ENCODE measurements around the gene FAM20C. TPM values are rescaled to one million over a fixed set of nuclear protein-coding genes. Genes with fewer than 3 reads are reported as not detected.

Gene FAM20C
- total and polyA plus RNA-seq, 2 of the 8 experiments (the other 6 are each of a cell fraction or from before 2014, with no cell fraction given) = 9.5 to 34.8 TPM

GRCh38 chr7:262251-262572 is 69.8 kb downstream of the FAM20C start (continued):
- TF ChIP-seq, protein P1, sequence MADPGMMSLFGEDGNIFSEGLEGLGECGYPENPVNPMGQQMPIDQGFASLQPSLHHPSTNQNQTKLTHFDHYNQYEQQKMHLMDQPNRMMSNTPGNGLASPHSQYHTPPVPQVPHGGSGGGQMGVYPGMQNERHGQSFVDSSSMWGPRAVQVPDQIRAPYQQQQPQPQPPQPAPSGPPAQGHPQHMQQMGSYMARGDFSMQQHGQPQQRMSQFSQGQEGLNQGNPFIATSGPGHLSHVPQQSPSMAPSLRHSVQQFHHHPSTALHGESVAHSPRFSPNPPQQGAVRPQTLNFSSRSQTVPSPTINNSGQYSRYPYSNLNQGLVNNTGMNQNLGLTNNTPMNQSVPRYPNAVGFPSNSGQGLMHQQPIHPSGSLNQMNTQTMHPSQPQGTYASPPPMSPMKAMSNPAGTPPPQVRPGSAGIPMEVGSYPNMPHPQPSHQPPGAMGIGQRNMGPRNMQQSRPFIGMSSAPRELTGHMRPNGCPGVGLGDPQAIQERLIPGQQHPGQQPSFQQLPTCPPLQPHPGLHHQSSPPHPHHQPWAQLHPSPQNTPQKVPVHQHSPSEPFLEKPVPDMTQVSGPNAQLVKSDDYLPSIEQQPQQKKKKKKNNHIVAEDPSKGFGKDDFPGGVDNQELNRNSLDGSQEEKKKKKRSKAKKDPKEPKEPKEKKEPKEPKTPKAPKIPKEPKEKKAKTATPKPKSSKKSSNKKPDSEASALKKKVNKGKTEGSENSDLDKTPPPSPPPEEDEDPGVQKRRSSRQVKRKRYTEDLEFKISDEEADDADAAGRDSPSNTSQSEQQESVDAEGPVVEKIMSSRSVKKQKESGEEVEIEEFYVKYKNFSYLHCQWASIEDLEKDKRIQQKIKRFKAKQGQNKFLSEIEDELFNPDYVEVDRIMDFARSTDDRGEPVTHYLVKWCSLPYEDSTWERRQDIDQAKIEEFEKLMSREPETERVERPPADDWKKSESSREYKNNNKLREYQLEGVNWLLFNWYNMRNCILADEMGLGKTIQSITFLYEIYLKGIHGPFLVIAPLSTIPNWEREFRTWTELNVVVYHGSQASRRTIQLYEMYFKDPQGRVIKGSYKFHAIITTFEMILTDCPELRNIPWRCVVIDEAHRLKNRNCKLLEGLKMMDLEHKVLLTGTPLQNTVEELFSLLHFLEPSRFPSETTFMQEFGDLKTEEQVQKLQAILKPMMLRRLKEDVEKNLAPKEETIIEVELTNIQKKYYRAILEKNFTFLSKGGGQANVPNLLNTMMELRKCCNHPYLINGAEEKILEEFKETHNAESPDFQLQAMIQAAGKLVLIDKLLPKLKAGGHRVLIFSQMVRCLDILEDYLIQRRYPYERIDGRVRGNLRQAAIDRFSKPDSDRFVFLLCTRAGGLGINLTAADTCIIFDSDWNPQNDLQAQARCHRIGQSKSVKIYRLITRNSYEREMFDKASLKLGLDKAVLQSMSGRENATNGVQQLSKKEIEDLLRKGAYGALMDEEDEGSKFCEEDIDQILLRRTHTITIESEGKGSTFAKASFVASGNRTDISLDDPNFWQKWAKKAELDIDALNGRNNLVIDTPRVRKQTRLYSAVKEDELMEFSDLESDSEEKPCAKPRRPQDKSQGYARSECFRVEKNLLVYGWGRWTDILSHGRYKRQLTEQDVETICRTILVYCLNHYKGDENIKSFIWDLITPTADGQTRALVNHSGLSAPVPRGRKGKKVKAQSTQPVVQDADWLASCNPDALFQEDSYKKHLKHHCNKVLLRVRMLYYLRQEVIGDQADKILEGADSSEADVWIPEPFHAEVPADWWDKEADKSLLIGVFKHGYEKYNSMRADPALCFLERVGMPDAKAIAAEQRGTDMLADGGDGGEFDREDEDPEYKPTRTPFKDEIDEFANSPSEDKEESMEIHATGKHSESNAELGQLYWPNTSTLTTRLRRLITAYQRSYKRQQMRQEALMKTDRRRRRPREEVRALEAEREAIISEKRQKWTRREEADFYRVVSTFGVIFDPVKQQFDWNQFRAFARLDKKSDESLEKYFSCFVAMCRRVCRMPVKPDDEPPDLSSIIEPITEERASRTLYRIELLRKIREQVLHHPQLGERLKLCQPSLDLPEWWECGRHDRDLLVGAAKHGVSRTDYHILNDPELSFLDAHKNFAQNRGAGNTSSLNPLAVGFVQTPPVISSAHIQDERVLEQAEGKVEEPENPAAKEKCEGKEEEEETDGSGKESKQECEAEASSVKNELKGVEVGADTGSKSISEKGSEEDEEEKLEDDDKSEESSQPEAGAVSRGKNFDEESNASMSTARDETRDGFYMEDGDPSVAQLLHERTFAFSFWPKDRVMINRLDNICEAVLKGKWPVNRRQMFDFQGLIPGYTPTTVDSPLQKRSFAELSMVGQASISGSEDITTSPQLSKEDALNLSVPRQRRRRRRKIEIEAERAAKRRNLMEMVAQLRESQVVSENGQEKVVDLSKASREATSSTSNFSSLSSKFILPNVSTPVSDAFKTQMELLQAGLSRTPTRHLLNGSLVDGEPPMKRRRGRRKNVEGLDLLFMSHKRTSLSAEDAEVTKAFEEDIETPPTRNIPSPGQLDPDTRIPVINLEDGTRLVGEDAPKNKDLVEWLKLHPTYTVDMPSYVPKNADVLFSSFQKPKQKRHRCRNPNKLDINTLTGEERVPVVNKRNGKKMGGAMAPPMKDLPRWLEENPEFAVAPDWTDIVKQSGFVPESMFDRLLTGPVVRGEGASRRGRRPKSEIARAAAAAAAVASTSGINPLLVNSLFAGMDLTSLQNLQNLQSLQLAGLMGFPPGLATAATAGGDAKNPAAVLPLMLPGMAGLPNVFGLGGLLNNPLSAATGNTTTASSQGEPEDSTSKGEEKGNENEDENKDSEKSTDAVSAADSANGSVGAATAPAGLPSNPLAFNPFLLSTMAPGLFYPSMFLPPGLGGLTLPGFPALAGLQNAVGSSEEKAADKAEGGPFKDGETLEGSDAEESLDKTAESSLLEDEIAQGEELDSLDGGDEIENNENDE (IDR thresholded peaks at IDR 0.05; ENCODE audit: insufficient replicate concordance, low read length) = no peak
- TF ChIP-seq EP300 (IDR thresholded peaks at IDR 0.05; ENCODE audit: borderline replicate concordance in 1 of 2, low read depth in 2 of 2, low read length in 2 of 2) = no peak
- no peak for TF ChIP-seq SP4 (IDR thresholded peaks at IDR 0.05; ENCODE audit: low read length)
